Thyroid gland (tissue), 4 donors: ENCODE results near the gene SPATA31D4.
"Not testable (repeated sequence)": the region's sequence is repeated elsewhere in the genome, so short reads cannot be mapped to it uniquely, and the experiment has no call there.

Source experiments
- CTCF ChIP-seq, 6 experiments: fragments of 200-600 bp in 3 of 6; fragments of 450-650 bp in 3 of 6; sonication (generic) in 3 of 6; IDR thresholded peaks; one replicate each; pipeline ENCODE4 v1.5.1; 2016 to 2019; ENCODE audit warnings: antibody characterized with exemption in 6 of 6, mild to moderate bottlenecking in 2 of 6, inconsistent platforms in 1 of 6, moderate library complexity in 1 of 6
- POLR2A ChIP-seq, 2 donors: fragments of 450-650 bp; IDR thresholded peaks; one replicate each; pipeline ENCODE4 v1.6.1; 2017; ENCODE audit warnings: antibody characterized with exemption in 2 of 2, mild to moderate bottlenecking in 2 of 2, moderate library complexity in 1 of 2

- TF ChIP-seq CTCF, POLR2A (IDR thresholded peaks at IDR 0.05): not testable (repeated sequence)
Observed at GRCh38 chr9:81930147-81930546, 1.9 kb downstream of the SPATA31D4 start.
